Measurements from ENCODE around the gene CIDEA. TPM values are rescaled to one million over a fixed set of nuclear protein-coding genes. Genes with fewer than 3 reads are reported as not detected.

CIDEA gene
- total and polyA plus RNA-seq, 9 of the 15 experiments (the other 6 are each of a cell fraction or from before 2014, with no cell fraction given) = not detected

GRCh38 chr18:12271376-12272235 lies 17.4 kb downstream of the CIDEA start (continued):
- TF ChIP-seq RCOR1 (IDR thresholded peaks at IDR 0.05; ENCODE audit: borderline replicate concordance in 1 of 2, low read depth in 2 of 2, low read length in 2 of 2) (no peak), HNRNPL (IDR thresholded peaks at IDR 0.05; ENCODE audit: low read depth, low read length) (no peak), HBP1 (CRISPR knock-in tag; IDR thresholded peaks at IDR 0.05) (no peak), ZBTB49 (CRISPR knock-in tag; IDR thresholded peaks at IDR 0.05; ENCODE audit: borderline replicate concordance) (no peak), AFF4 (CRISPR knock-in tag; IDR thresholded peaks at IDR 0.05) (no peak), ZNF655 (CRISPR knock-in tag; IDR thresholded peaks at IDR 0.05) (no peak), HDAC3 (IDR thresholded peaks at IDR 0.05; ENCODE audit: borderline replicate concordance, partially characterized antibody) (no peak), ZNF12 (CRISPR knock-in tag; IDR thresholded peaks at IDR 0.05) (no peak), TCF7 (IDR thresholded peaks at IDR 0.05; ENCODE audit: borderline replicate concordance) (no peak), NR2F6 (CRISPR knock-in tag; IDR thresholded peaks at IDR 0.05) (no peak), ZBTB7A (IDR thresholded peaks at IDR 0.05; ENCODE audit: borderline replicate concordance, control insufficient read depth, low read depth, low read length) (peak; percentile 86; the same call in 1 of the 2 replicates), CHAMP1 (IDR thresholded peaks at IDR 0.05) (peak; percentile 58), ELK1 (CRISPR knock-in tag; IDR thresholded peaks at IDR 0.05) (no peak)

Measured in K562 (cell line).